T-helper 2 cell treated with Interferon-gamma antibody and Interleukin-4, amounts not matched to agents 5 μg/mL and 100 μg/mL, for 36 hours (primary cell): ENCODE measurements around the gene HIBCH.

Experiments
- DNase-seq: peaks from one replicate; pipeline ENCODE4 v3.0.0; 2021; ENCODE audit warnings: low spot score
- H3K27ac Mint-ChIP-seq: one replicate; pipeline ENCODE4 v1.8.0; 2021; ENCODE audit warnings: mild to moderate bottlenecking, mixed read lengths
- H3K27me3 Mint-ChIP-seq: one replicate; pipeline ENCODE4 v1.8.0; 2021; ENCODE audit warnings: low read depth, mixed read lengths
- H3K36me3 Mint-ChIP-seq: one replicate; pipeline ENCODE4 v1.8.0; 2021; ENCODE audit warnings: low read depth, mixed read lengths
- H3K4me1 Mint-ChIP-seq: one replicate; pipeline ENCODE4 v1.8.0; 2021; ENCODE audit warnings: low read depth, mixed read lengths
- H3K4me3 Mint-ChIP-seq: one replicate; pipeline ENCODE4 v1.8.0; 2022; ENCODE audit warnings: mild to moderate bottlenecking, moderate library complexity, mixed read lengths
- H3K9me3 Mint-ChIP-seq: one replicate; pipeline ENCODE4 v1.8.0; 2021; ENCODE audit warnings: mixed read lengths

HIBCH gene

GRCh38 chr2:190217616-190218015 lies 102.0 kb downstream of the HIBCH start:
- Mint-ChIP-seq H3K27me3 (no peaks in the 10 kb centered on the region), H3K4me1 (peaks cover 5% of the 10 kb centered on the region), H3K4me3 (no peak overlapping the region), H3K36me3 (peaks cover 8% of the 10 kb centered on the region), H3K27ac (no peak overlapping the region), H3K9me3 (no peaks in the 10 kb centered on the region)
- DNase-seq: no peak

DNA sequence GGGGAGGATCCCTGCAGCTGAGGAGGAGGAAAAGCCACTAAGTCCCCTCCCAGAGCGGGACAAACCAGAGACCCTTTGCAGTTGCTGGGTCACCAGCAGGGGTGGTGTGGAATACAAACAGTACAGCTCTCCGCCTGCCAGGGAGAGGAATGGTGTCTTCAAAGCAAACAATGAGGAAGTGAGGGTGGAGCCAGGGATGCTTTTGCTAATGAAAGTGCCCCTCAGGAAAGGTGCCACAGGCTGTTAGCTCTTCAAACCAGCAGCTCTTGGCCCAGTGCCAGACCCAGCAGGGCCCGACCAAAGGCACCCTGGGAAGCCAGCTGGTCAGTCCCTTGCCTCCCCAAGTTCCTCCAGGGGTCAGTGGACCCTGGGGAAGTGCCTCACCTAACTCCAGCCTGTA lies 102.8 kb downstream of the HIBCH start:
- Mint-ChIP-seq H3K27me3 (no peaks in the 10 kb centered on the region), H3K4me1 (peaks cover 5% of the 10 kb centered on the region), H3K36me3 (peaks cover 5% of the 10 kb centered on the region), H3K4me3 (no peak overlapping the region), H3K27ac (no peak overlapping the region), H3K9me3 (no peaks in the 10 kb centered on the region)
- no peak for DNase-seq

GRCh38 chr2:190215620-190216019 lies 104.0 kb downstream of the HIBCH start:
- DNase-seq: no peak
- Mint-ChIP-seq H3K4me3 (no peak overlapping the region), H3K9me3 (no peaks in the 10 kb centered on the region), H3K4me1 (peaks cover 5% of the 10 kb centered on the region), H3K27ac (peak overlapping the region; percentile 18), H3K36me3 (peaks cover 3% of the 10 kb centered on the region), H3K27me3 (no peaks in the 10 kb centered on the region)

GRCh38 chr2:190214426-190215194 lies 105.0 kb downstream of the HIBCH start:
- DNase-seq: no peak
- no peak overlapping the region for H3K4me3 Mint-ChIP-seq
- no peaks in the 10 kb centered on the region for H3K9me3 Mint-ChIP-seq
- H3K27ac Mint-ChIP-seq: no peak overlapping the region
- peaks cover 5% of the 10 kb centered on the region for H3K4me1 Mint-ChIP-seq
- peaks cover 3% of the 10 kb centered on the region for H3K36me3 Mint-ChIP-seq
- no peaks in the 10 kb centered on the region for H3K27me3 Mint-ChIP-seq

DNA sequence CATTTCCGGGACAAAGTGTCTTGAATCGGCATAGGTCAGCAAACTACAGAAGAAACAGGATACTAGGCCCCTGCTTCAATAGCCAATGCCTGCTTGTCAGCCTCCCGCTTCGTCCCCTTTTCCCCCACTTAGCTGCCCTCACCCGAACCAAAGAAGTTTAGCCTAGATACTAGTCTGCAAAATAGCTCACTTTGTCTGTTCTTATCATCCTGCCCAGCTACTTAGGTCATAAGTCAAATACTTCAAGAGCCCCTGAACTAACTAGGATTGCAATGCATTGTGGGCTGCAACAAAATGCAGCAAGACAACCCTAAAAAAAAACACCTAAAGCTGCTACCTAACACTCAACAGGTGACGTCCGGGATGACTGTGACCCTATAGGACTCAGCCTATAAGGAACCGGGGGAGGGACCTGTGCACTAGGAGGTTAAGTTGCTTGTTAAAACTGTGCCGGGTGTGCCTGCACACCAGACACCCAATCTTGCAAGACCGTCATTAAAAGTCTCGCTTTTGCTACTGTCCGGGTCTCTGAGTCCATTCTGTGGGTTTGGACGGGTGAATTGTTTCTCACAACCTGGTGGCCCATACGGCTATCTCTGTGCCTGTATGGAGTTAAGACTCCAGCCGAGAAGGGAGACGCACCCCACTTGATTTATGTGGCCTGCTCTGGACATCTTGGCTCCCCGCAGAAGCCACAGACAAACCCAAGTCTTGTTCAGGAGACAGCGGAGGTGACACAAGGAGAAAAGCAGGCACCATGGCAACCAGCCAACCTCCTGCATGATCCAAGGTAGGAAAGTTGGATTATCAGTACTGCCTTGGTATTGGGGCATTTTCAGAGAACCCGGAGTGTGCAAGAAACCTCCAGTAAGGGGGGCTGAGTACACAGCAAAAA lies 105.9 kb downstream of the HIBCH start:
- Mint-ChIP-seq H3K36me3 (peaks cover 2% of the 10 kb centered on the region), H3K27me3 (no peaks in the 10 kb centered on the region), H3K4me1 (peaks cover 5% of the 10 kb centered on the region), H3K27ac (no peak overlapping the region), H3K9me3 (no peaks in the 10 kb centered on the region), H3K4me3 (no peak overlapping the region)
- DNase-seq: no peak

- Mint-ChIP-seq H3K4me3 (no peak overlapping the region), H3K9me3 (no peaks in the 10 kb centered on the region), H3K4me1 (no peaks in the 10 kb centered on the region), H3K27me3 (no peaks in the 10 kb centered on the region), H3K27ac (no peak overlapping the region), H3K36me3 (no peaks in the 10 kb centered on the region)
- no peak for DNase-seq
Observed at GRCh38 chr2:190210471-190210870, 109.2 kb downstream of the HIBCH start.

DNA sequence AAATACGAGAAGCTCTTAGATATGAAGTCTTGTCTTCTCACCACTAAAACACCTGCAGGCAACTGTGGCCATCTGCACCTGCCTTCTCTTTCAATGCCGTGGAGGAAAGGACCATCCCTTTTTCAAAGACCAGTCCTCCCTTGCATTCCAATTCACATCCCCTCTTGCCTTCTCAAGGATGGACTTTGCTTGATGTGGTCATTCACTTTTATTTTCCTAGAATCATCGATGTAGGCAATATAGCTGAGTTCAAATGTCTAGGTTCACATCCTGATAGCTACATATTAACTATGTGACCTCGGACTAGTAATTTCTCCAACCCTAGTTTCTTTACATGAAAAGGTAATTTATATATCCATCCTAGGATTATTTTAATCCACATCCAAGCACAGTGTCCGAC lies 110.1 kb downstream of the HIBCH start:
- Mint-ChIP-seq H3K4me3 (no peak overlapping the region), H3K27me3 (no peaks in the 10 kb centered on the region), H3K36me3 (no peaks in the 10 kb centered on the region), H3K9me3 (no peaks in the 10 kb centered on the region), H3K4me1 (no peaks in the 10 kb centered on the region), H3K27ac (no peak overlapping the region)
- DNase-seq: no peak

DNA sequence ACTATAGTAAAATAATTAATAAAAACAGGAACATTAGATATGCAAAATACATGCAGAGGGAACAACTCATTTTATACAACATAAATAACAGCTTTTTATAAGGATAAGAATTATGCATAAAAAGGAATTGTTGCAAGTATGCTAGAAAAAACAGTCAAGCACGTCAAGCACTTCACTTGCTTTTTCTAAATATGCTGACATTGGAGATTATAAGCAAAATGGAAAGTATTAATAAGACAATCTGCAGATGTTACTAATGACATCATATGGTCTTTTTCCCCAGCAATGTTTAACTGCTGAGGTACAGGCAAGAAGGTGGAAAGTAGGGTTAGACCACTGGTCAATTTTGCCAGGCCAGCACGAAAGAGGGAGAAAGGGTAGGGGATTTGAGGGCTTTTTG lies 111.7 kb downstream of the HIBCH start:
- H3K9me3 Mint-ChIP-seq: no peaks in the 10 kb centered on the region
- DNase-seq: no peak
- no peak overlapping the region for H3K4me3 Mint-ChIP-seq

GRCh38 chr2:190205657-190206056 lies 114.0 kb downstream of the HIBCH start:
- Mint-ChIP-seq H3K9me3 (no peaks in the 10 kb centered on the region), H3K36me3 (peaks cover 1% of the 10 kb centered on the region)

More for the DNA sequence above, 111.7 kb downstream of the HIBCH start:
- no peaks in the 10 kb centered on the region for H3K27me3 Mint-ChIP-seq
- H3K36me3 Mint-ChIP-seq: no peaks in the 10 kb centered on the region
- peaks cover under 1% of the 10 kb centered on the region for H3K4me1 Mint-ChIP-seq
- H3K27ac Mint-ChIP-seq: no peak overlapping the region

GRCh38 chr2:190202604-190203003 lies 117.0 kb downstream of the HIBCH start:
- Mint-ChIP-seq H3K27ac (no peak overlapping the region), H3K27me3 (no peaks in the 10 kb centered on the region), H3K4me3 (no peak overlapping the region), H3K36me3 (peaks cover 3% of the 10 kb centered on the region), H3K9me3 (no peaks in the 10 kb centered on the region), H3K4me1 (peaks cover 4% of the 10 kb centered on the region)
- no peak for DNase-seq

More at GRCh38 chr2:190205657-190206056, 114.0 kb downstream of the HIBCH start:
- Mint-ChIP-seq H3K4me1 (peaks cover 4% of the 10 kb centered on the region), H3K4me3 (no peak overlapping the region), H3K27ac (no peak overlapping the region), H3K27me3 (no peaks in the 10 kb centered on the region)
- DNase-seq: no peak

GRCh38 chr2:190202018-190202417 lies 117.6 kb downstream of the HIBCH start:
- Mint-ChIP-seq H3K27me3 (no peaks in the 10 kb centered on the region), H3K9me3 (no peaks in the 10 kb centered on the region)

DNA sequence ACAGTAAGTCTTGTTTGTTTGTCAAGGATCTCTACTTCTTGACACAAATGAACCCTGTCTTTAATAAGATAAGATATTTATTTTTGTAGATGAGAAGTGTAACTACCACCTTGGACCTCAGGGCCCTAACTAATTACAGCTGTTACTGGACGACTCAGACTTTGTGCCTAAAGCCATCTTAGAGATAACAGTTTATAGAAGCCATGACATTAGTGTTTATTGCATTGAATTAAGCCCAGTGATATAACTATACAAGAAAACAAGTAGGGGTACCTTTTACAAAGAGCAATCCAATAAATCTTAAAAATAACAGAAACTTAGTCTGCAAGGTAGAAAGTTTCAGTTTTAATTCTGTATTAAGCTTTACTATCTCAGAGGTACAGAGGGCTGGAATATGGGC lies 119.0 kb downstream of the HIBCH start:
- H3K9me3 Mint-ChIP-seq: no peaks in the 10 kb centered on the region
- peaks cover 4% of the 10 kb centered on the region for H3K4me1 Mint-ChIP-seq
- no peak for DNase-seq
- H3K4me3 Mint-ChIP-seq: no peak overlapping the region
- H3K36me3 Mint-ChIP-seq: peaks cover 3% of the 10 kb centered on the region
- no peak overlapping the region for H3K27ac Mint-ChIP-seq
- no peaks in the 10 kb centered on the region for H3K27me3 Mint-ChIP-seq

More at GRCh38 chr2:190202018-190202417, 117.6 kb downstream of the HIBCH start:
- H3K27ac Mint-ChIP-seq: no peak overlapping the region
- H3K36me3 Mint-ChIP-seq: peaks cover 3% of the 10 kb centered on the region
- peaks cover 4% of the 10 kb centered on the region for H3K4me1 Mint-ChIP-seq
- no peak for DNase-seq
- no peak overlapping the region for H3K4me3 Mint-ChIP-seq

- Mint-ChIP-seq H3K27me3 (no peaks in the 10 kb centered on the region), H3K9me3 (no peaks in the 10 kb centered on the region), H3K4me1 (peaks cover 4% of the 10 kb centered on the region), H3K27ac (no peak overlapping the region), H3K4me3 (no peak overlapping the region), H3K36me3 (peaks cover 5% of the 10 kb centered on the region)
- no peak for DNase-seq
Observed at GRCh38 chr2:190199530-190199929, 120.1 kb downstream of the HIBCH start.

- peaks cover 4% of the 10 kb centered on the region for H3K4me1 Mint-ChIP-seq
- no peak for DNase-seq
- no peak overlapping the region for H3K4me3 Mint-ChIP-seq
- no peak overlapping the region for H3K27ac Mint-ChIP-seq
- H3K36me3 Mint-ChIP-seq: peaks cover 5% of the 10 kb centered on the region
- no peaks in the 10 kb centered on the region for H3K27me3 Mint-ChIP-seq
- no peaks in the 10 kb centered on the region for H3K9me3 Mint-ChIP-seq
Observed at GRCh38 chr2:190199109-190199508, 120.5 kb downstream of the HIBCH start.
